Endothelial cell (in vitro differentiated cells): ENCODE data around the gene LCN6. TPM values are rescaled to one million over a fixed set of nuclear protein-coding genes. Genes with fewer than 3 reads are reported as not detected.
"Not testable (repeated sequence)": the region's sequence is repeated elsewhere in the genome, so short reads cannot be mapped to it uniquely, and the experiment has no call there.

Experiments
- DNase-seq: peaks from one replicate; pipeline ENCODE4 v3.0.0; 2021; ENCODE audit warnings: low spot score
- H3K27ac Mint-ChIP-seq: one replicate; pipeline ENCODE4 v1.8.0; 2021; ENCODE audit warnings: mixed read lengths, inconsistent platforms; ENCODE audit not compliant: unreplicated experiment
- H3K27me3 Mint-ChIP-seq: one replicate; pipeline ENCODE4 v1.8.0; 2021; ENCODE audit warnings: mild to moderate bottlenecking, moderate library complexity, mixed read lengths, inconsistent platforms; ENCODE audit not compliant: unreplicated experiment
- H3K36me3 Mint-ChIP-seq: one replicate; pipeline ENCODE4 v1.8.0; 2021; ENCODE audit warnings: mild to moderate bottlenecking, low read depth, mixed read lengths, inconsistent platforms; ENCODE audit not compliant: unreplicated experiment
- H3K4me1 Mint-ChIP-seq: one replicate; pipeline ENCODE4 v1.8.0; 2021; ENCODE audit warnings: mild to moderate bottlenecking, mixed read lengths, inconsistent platforms; ENCODE audit not compliant: unreplicated experiment
- H3K4me3 Mint-ChIP-seq: one replicate; pipeline ENCODE4 v1.8.0; 2021; ENCODE audit warnings: mild to moderate bottlenecking, mixed read lengths, inconsistent platforms; ENCODE audit not compliant: unreplicated experiment
- H3K9me3 Mint-ChIP-seq: one replicate; pipeline ENCODE4 v1.8.0; 2021; ENCODE audit warnings: mixed read lengths, inconsistent platforms; ENCODE audit not compliant: unreplicated experiment
- total RNA-seq: library from RNA; stranded (reverse); fragmentation: NEBNext Ultra II Directional; extraction: Animal tissue kit (Norgen Biotek cat#: 25700); gene quantifications from one replicate; pipeline ENCODE4 v1.2.1, GENCODE V29; 2021; ENCODE audit not compliant: unreplicated experiment
- TF ChIP-seq, protein P1 (sequence below): fragments of 200-600 bp; sonication (generic); IDR thresholded peaks from one replicate; pipeline ENCODE4 v1.5.0; 2021; ENCODE audit warnings: antibody characterized with exemption; ENCODE audit not compliant: unreplicated experiment

The LCN6 gene
- total RNA-seq, 1 donor from 2014 or later: not detected

DNA sequence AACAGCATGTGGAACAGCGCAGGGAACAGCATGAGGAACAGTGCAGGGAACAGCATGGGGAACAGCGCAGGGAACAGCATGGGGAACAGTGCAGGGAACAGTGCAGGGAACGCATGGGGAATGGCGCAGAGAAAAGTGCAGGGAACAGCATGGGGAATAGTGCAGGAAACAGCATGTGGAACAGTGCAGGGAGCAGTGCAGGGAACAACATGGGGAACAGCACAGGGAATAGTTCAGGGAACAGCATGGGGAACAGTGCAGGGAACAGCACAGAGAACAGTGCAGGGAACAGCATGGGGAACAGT lies 7.8 kb upstream of the LCN6 start:
- Mint-ChIP-seq H3K36me3 (peaks cover 7% of the 10 kb centered on the region), H3K4me3 (no peak overlapping the region), H3K27ac (no peak overlapping the region), H3K27me3 (peaks cover 10% of the 10 kb centered on the region), H3K4me1 (no peaks in the 10 kb centered on the region), H3K9me3 (peaks cover 6% of the 10 kb centered on the region)
- DNase-seq: no peak
- TF ChIP-seq, protein P1, sequence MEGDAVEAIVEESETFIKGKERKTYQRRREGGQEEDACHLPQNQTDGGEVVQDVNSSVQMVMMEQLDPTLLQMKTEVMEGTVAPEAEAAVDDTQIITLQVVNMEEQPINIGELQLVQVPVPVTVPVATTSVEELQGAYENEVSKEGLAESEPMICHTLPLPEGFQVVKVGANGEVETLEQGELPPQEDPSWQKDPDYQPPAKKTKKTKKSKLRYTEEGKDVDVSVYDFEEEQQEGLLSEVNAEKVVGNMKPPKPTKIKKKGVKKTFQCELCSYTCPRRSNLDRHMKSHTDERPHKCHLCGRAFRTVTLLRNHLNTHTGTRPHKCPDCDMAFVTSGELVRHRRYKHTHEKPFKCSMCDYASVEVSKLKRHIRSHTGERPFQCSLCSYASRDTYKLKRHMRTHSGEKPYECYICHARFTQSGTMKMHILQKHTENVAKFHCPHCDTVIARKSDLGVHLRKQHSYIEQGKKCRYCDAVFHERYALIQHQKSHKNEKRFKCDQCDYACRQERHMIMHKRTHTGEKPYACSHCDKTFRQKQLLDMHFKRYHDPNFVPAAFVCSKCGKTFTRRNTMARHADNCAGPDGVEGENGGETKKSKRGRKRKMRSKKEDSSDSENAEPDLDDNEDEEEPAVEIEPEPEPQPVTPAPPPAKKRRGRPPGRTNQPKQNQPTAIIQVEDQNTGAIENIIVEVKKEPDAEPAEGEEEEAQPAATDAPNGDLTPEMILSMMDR: no peak

DNA sequence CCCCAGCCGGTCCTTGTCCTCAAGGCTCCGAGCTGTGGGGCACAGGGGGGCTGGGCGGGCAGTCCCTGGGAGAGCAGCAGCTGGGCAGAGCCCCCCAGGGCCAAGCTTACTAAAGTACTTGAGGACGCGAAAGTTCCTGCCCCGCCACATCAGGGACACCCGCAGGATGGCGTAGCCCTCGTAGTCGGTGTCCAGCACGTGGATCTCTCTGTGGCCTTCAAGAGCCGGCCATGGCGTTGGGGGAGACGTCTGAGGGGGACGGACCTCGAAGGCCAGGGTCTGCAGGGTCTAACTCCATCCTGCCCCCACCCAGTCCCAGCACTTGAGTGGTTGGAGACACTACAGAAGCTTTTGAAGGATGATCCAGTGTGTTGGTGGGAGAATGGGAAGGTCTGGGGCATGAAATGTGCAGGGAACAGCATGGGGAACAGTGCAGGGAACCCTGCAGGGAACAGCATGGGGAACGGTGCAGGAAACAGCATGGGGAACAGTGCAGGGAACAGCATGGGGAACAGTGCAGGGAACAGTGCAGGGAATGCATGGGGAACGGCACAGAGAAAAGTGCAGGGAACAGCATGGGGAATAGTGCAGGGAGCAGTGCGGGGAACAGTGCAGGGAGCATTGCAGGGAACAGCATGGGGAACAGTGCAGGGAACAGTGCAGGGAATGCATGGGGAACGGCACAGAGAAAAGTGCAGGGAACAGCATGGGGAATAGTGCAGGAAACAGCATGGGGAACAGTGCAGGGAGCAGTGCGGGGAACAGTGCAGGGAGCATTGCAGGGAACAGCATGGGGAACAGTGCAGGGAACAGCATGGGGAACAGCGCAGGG lies 7.2 kb upstream of the LCN6 start:
- H3K36me3 Mint-ChIP-seq, H3K27ac Mint-ChIP-seq, DNase-seq, H3K4me1 Mint-ChIP-seq, H3K4me3 Mint-ChIP-seq, H3K9me3 Mint-ChIP-seq: not testable (repeated sequence)
- peaks cover 10% of the 10 kb centered on the region for H3K27me3 Mint-ChIP-seq

DNA sequence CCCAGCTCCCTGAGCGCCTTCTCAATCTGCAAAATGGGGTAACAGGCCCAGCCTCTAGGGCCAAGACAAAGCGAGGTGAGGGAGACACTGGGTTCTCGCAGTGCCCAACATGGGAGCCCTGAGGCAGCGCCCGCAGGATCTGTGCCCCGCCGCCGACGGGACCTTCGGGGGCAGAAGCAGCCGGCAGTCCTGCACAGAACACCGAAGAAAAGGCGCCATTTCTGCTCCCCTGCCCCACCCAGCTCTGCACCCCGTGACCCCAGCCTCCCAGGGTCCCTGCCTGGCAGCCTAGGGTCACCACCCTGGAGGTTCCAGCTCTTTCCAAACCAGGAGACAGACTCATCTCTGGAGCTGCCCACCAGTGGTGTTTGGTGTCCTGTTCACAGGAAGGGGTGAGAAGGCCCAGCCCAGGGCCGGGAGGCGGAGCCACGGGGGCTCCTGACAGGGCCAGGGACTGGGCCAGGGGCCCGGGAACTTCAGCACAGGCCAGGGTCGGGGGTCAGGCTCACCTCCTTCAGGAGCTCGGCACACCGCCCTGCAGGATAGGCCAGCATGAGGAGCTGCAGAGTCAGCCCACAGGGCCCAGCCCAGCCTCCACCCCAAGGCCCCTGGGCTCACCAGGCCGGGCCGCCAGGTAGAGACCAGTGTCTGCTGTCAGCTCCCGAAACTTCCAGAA lies 6.4 kb upstream of the LCN6 start:
- TF ChIP-seq, protein P1: no peak
- no peak for DNase-seq
- Mint-ChIP-seq H3K4me1 (no peaks in the 10 kb centered on the region), H3K9me3 (peaks cover 6% of the 10 kb centered on the region), H3K36me3 (peaks cover 7% of the 10 kb centered on the region), H3K27me3 (peaks cover 10% of the 10 kb centered on the region), H3K4me3 (no peak overlapping the region), H3K27ac (no peak overlapping the region)

DNA sequence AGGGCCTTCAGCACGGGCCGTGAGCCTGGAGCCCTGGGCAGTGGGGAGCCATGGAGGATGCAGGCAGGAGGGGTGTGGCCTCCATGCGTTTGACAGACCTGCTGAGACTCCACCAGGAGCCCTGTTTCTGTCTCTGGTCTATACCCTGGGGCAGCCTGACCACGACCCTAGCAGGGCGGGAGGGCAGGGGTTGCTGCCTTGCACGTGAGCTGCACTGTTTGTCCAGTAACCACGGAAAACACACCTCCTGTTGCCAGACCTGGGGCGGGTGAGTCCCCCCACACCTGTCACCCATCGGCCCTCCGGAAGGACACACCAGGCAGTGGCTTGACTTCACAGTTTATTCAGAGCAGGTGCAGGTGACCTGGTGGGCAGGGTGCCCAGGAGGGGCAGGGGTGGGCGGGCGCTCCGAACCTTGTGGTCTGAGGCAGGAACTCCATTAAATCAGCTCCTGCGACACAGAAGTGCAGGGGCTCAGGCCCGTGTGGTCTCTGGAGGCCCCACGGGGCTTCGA lies 5.8 kb upstream of the LCN6 start:
- TF ChIP-seq, protein P1: no peak
- H3K9me3 Mint-ChIP-seq: peaks cover 6% of the 10 kb centered on the region
- H3K27ac Mint-ChIP-seq: no peak overlapping the region
- no peaks in the 10 kb centered on the region for H3K4me1 Mint-ChIP-seq
- peaks cover 12% of the 10 kb centered on the region for H3K27me3 Mint-ChIP-seq
- H3K36me3 Mint-ChIP-seq: peaks cover 7% of the 10 kb centered on the region
- DNase-seq: no peak
- no peak overlapping the region for H3K4me3 Mint-ChIP-seq

DNA sequence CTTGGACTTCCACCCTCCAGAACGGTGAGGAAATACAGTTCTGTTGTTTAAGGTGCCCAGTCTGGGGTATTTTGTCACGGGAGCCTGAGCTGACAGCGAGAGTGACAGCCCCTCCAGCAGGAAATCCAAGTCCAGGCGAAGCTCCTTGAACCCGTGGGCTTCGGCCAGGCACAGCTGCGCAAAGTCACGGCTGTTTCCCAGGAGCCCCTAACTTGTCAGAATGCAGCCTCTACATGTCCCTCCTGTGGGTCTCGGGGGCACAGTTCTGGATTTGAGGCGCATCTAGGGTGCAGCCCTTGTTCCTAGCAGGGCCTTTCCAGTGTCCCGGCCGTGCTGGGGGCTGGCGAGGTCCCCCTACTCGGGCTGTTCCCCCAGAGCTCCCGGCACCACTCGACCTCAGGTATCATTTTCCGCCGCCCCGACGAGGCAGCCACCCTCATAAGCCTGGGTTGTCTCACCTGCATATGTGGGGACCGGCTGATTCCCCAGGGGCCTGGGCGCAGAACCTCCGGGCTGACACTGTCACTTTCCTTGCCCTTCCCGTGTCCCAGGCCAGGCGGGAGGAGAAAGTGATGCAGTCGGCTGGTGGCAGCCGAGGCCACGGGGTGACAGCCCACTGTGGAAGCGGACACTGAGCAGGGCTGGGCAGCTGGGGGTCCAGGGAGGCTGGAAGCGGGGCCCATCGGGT lies 5.2 kb upstream of the LCN6 start:
- Mint-ChIP-seq H3K4me1 (no peaks in the 10 kb centered on the region), H3K4me3 (no peak overlapping the region)

More for the DNA sequence above, 5.2 kb upstream of the LCN6 start:
- TF ChIP-seq, protein P1: no peak
- peaks cover 6% of the 10 kb centered on the region for H3K9me3 Mint-ChIP-seq
- DNase-seq: no peak
- H3K27me3 Mint-ChIP-seq: peaks cover 12% of the 10 kb centered on the region
- H3K27ac Mint-ChIP-seq: no peak overlapping the region
- peaks cover 7% of the 10 kb centered on the region for H3K36me3 Mint-ChIP-seq
